Adipose tissue (tissue), 3 donors: ENCODE results near the gene WTAP. TPM values are rescaled to one million over a fixed set of nuclear protein-coding genes. Genes with fewer than 3 reads are reported as not detected.
A peak's percentile ranks its signal among the peaks of the same experiment; 100 is the strongest.

Experiments
- H3K27ac ChIP-seq: one replicate; pipeline ENCODE4 v1.5.1; 2013; ENCODE audit warnings: low read depth, low read length
- WGBS, 3 donors: extraction: QIAGEN DNeasy Blood & Tissue Kit; methylation state at CpG; one replicate each; pipeline ENCODE4 v1.1.7; 2013; 5-methylcytosine and 5-hydroxymethylcytosine counted together
- polyA plus RNA-seq, 3 donors: library from polyadenylated mRNA; stranded (reverse); fragments of 200-250 nt; gene quantifications; one replicate each; pipeline ENCODE4 v1.2.3, GENCODE V29; 2013
- donor health status: healthy with polysubstance abuse.
- donor health status: Bipolar disorder and iron deficiency.
- donor health status: healthy.

Gene WTAP
- polyA plus RNA-seq, 3 donors = 36.9 to 99.5 (median 96.0) TPM

DNA sequence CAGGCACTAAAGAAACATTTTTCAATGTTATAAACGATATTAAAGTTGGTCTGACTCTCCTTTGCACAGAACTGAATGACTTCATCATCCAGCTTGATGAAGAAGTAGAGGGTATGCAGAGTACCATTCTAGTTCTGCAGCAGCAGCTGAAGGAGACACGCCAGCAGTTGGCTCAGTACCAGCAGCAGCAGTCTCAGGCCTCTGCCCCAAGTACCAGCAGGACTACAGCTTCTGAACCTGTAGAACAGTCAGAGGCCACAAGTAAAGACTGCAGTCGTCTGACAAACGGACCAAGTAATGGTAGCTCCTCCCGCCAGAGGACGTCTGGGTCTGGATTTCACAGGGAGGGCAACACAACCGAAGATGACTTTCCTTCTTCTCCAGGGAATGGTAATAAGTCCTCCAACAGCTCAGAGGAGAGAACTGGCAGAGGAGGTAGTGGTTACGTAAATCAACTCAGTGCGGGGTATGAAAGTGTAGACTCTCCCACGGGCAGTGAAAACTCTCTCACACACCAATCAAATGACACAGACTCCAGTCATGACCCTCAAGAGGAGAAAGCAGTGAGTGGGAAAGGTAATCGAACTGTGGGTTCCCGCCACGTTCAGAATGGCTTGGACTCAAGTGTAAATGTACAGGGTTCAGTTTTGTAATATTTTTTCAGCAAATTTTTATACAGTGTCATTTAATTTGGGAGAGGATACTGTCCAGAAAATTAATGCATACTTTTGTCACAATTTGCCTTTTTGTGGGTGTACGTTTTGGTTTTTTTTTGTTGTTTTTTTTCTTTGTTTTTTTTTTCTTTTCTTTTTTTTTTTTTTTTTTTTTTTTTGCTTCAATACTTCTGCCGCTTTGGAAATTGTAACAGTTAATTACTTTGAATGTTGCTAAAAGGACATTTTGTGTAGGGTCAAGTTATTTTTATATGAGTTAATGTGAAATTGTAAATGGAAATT is 27.9 kb downstream of the WTAP start:
- no peak overlapping the region for H3K27ac ChIP-seq
- WGBS, 3 donors = 67 to 78% (median 74%) methylated on average over 15 of the region's 15 CpGs

DNA sequence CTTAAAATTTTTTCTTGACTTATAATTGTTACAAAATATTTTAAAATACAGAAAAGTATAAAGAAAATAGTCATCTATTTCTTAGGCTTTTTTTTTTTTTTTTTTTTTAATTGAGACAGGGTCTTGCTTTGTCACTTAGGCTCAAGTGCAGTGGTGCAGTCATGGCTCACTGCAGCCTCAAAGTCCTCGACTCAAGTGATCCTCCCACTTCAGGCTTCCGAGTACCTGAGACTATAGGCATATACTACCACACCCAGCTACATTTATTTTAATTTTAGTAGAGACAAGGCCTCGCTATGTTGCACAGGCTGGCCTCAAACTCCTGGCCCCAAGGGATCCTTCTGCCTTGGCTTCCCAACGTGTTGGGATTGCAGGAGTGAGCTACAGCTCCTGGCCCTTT is 29.2 kb downstream of the WTAP start:
- 82 to 88% (median 86%) methylated on average over 4 of the region's 4 CpGs for WGBS, 3 donors
- no peak overlapping the region for H3K27ac ChIP-seq

- H3K27ac ChIP-seq = no peak overlapping the region
- WGBS, 3 donors = 94 to 96% (median 94%) methylated on average over 7 of the region's 7 CpGs
Observed at GRCh38 chr6:159758031-159759001, 31.0 kb downstream of the WTAP start.

DNA sequence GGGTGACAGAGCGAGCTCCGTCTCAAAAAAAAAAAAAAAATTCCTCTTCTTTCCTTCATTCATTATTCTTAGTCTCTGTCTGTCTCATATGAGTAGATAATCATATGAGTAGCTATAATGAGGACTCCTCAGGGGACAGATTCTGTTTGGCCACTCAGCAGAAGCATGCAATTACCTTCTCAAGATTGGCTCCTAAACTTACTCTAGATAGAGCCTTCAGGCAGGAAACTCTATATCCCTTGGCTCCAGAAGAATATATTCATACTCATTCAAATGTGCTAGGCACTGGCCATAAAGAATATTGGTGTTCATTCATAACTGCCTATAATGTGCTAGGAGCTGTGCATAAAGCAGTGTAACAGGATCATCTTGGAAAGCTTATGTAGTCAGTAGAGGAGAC is 32.3 kb downstream of the WTAP start:
- 38% methylated on average over 1 of the region's 2 CpGs; no CpG with 5 or more reads in 2 of the 3 donors for WGBS, 3 donors
- H3K27ac ChIP-seq = no peak overlapping the region

- WGBS, 3 donors = 47 to 59% (median 50%) methylated on average over 3 of the region's 3 CpGs
Observed at GRCh38 chr6:159760602-159761057, 33.3 kb downstream of the WTAP start.

GRCh38 chr6:159761129-159761872 is 34.0 kb downstream of the WTAP start:
- no peak overlapping the region for H3K27ac ChIP-seq
- 3 to 8% (median 6%) methylated on average over 44 to 45 of the region's 45 CpGs for WGBS, 3 donors

More at GRCh38 chr6:159760602-159761057, 33.3 kb downstream of the WTAP start:
- H3K27ac ChIP-seq = no peak overlapping the region

GRCh38 chr6:159761873-159762680 is 34.8 kb downstream of the WTAP start, which contains the start of gene ACAT2:
Gene ACAT2 (plus strand): TSS chr6:159762045. CDS start chr6:159762088, 43 bp downstream.
- WGBS, 3 donors = 0 to 1% (median 0%) methylated on average over 39 to 76 of the region's 76 CpGs
- H3K27ac ChIP-seq = peak within 1 kb of the TSS; percentile 44

GRCh38 chr6:159762681-159763293 is 35.5 kb downstream of the WTAP start:
- H3K27ac ChIP-seq = no peak overlapping the region
- WGBS, 3 donors = 10 to 17% (median 11%) methylated on average over 16 of the region's 16 CpGs

DNA sequence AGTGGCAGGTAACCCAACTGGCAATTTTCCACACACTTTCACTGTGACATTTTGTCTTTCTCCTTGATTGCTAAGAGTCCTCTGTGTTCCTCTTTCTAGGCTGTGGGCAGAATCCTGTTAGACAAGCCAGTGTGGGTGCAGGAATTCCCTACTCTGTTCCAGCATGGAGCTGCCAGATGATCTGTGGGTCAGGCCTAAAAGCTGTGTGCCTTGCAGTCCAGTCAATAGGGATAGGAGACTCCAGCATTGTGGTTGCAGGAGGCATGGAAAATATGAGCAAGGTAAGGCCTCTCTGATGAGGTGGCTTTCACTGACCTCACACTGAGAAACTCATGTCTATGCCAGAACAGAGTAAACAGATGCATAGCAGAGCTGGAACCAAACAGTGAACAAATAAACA is 39.6 kb downstream of the WTAP start:
- H3K27ac ChIP-seq = no peak overlapping the region

DNA sequence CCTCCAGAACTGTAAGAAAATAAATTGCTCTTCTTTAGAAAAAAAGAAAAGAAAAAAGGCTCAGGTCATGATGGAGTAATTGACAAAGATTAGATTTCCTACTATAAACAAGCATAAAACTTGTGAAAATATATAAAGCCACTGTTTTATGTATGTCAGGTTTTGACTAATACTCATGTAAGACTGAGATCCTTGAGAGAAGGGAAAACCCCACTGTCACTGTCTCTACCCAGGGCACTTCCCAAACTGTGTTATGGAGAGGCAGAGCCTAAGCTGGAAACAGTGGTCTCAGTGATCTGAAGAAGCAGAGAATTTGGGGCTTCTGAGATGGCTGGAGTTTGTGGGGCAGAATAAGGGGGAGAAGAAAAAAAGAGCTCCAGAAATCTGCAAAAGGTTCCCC is 42.2 kb downstream of the WTAP start:
- no peak overlapping the region for H3K27ac ChIP-seq

DNA sequence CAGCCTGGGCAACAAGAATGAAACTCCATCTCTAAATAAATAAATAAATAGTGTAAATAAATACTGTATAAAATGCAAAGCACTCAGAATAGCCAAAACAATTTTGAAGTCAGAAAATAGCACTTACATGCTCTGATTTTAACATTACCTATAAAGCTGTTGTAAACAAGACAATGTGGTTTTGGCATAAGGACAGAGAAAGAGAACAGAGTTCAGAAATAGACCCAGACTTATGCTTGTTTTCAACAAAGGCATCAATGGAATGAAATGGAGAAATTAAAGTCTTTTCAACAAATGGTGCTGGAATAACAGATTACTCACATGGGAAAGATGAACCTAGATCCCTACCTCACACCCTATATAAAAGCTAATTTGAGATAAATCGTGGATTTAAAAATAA is 44.9 kb downstream of the WTAP start:
- WGBS, 3 donors = 0 to 38% (median 0%) methylated on average over 1 of the region's 1 CpG

DNA sequence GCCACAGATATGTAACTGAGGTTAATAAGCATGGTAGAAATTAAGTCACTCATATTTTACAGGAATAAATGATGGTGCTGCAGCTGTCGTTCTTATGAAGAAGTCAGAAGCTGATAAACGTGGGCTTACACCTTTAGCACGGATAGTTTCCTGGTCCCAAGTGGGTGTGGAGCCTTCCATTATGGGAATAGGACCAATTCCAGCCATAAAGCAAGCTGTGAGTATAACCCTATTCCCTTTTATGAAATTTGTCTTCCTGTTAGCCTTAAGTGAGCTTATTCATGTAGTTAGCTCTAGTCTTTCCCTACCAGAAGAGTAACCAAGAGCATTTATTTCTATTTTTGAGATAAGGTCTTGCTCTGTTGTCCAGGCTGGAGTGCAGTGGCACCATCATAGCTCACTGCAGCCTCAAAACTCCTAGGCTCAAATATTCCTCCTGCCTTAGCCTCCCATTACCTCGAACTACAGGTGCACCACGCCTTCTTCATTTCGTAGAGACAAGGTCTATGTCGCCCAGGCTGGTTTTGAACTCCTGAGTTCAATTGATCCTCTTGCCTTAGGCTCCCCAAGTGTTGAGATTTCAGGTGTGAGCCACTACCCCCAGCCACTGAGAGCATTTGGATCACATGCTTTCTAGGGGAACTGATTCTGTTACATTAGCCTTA is 50.1 kb downstream of the WTAP start:
- no peak overlapping the region for H3K27ac ChIP-seq
- 74 to 83% (median 76%) methylated on average over 7 of the region's 7 CpGs for WGBS, 3 donors

More for the DNA sequence above, 44.9 kb downstream of the WTAP start:
- H3K27ac ChIP-seq = no peak overlapping the region

GRCh38 chr6:159778131-159778530 is 50.8 kb downstream of the WTAP start:
- H3K27ac ChIP-seq = no peak overlapping the region
- WGBS, 3 donors = 57 to 71% (median 70%) methylated on average over 1 of the region's 1 CpG

- 41 to 88% (median 73%) methylated on average over 3 of the region's 3 CpGs for WGBS, 3 donors
- H3K27ac ChIP-seq = no peak overlapping the region
Observed at GRCh38 chr6:159778542-159779103, 51.3 kb downstream of the WTAP start.

DNA sequence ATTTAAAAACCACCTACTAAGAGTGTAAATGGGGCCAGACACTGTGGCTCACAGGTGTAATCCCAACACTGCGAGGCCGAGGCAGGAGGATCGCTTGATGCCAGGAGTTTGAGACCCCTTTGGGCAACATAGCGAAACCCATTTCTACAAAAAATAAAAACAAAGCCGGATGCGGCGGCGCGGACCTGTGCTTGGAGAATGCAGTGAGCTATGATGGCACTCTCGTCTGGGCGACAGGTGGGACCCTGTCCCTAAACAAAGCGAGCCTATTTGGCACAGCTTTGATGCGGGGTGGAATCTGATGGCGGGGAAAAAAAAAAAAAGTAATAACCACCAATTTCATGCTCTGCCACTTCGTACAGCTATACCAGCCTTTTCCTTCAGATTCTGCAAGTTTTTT is 61.0 kb downstream of the WTAP start:
- WGBS, 3 donors = 24 to 42% (median 33%) methylated on average over 15 of the region's 15 CpGs
- no peak overlapping the region for H3K27ac ChIP-seq

DNA sequence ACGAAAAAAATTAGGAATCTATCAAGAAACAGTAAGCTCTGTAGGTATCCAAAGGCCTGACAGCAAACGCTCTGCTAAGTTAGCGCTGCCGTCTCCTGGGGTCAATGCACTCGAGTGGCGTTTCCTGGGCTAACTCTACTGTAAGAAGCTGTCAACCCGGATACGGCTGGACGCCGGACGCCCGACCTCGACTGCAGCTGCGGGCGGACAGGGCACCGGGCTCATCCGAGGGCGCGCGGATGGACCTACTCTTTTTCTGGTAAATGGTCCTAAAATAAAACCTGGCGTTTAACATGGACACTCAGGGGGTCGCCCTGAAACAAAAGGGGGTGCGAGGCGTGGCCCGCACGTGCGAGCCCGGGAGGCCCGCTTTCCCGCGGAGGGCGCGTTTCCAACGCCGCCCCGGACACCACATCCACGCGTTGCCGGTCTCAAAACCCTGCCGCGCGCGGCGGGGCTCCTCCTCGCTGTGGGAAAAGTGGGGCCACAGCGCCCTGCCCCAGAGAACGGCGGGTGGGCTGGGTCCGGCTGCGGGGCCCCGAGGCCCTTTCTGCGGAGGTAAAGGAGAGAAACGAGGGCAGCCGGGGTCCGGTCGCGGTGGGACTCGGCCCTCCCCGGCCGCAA is 61.6 kb downstream of the WTAP start:
- peak overlapping the region; percentile 23 for H3K27ac ChIP-seq
- 0% methylated on average over 47 to 60 of the region's 60 CpGs for WGBS, 3 donors
